ENCODE results near the gene OTUD7B. TPM values are rescaled to one million over a fixed set of nuclear protein-coding genes. Genes with fewer than 3 reads are reported as not detected.

Gene OTUD7B
- total and polyA plus RNA-seq, 2 donors (not counting 1 experiment from before 2014, with no cell fraction given) = 0.40 to 3.3 TPM

DNA sequence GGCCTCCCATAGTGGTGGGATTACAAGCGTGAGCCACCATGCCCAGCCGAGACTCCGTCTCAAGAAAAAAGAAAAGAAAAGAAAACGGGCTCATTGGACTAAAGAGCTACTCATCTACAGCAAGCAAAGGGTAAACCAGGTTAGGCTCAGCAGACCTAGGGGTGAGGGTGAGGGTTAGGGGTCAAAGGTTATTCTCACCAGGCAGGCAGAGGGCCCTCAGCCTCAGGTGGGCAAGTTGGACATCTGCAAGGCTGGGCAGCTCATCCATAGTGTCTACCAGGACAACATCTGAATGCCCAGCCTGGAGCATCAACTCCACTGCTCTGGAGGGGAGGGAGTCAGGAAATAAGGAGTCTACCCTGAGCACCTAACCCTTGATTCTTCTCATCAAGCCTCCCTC, 77.3 kb downstream of the OTUD7B start:
- no peak overlapping the region for H2AFZ ChIP-seq (ENCODE audit: insufficient read depth, low read depth, low read length, poor library complexity, severe bottlenecking)
- peaks cover 50% of the 10 kb centered on the region for H3K27me3 Mint-ChIP-seq
- H3K27ac ChIP-seq (ENCODE audit: low read length in 2 of 2) = no peak overlapping the region
- peaks cover 8% of the 10 kb centered on the region for H3K4me1 Mint-ChIP-seq
- no peak overlapping the region for H3K4me3 ChIP-seq (ENCODE audit: control extremely low read depth in 1 of 5, extremely low read depth in 1 of 5, insufficient read depth in 1 of 5, low read depth in 2 of 5, low read length in 4 of 5)
- H3K79me2 ChIP-seq (ENCODE audit: control insufficient read depth, insufficient read depth, low read length) = no peaks in the 10 kb centered on the region
- H4K20me1 ChIP-seq (ENCODE audit: control insufficient read depth, insufficient read depth, low read length, poor library complexity, severe bottlenecking) = no peaks in the 10 kb centered on the region
- H3K4me1 ChIP-seq (ENCODE audit: control insufficient read depth in 2 of 2, insufficient read depth in 2 of 2, low read length in 2 of 2) = peaks cover 6 to 7% of the 10 kb centered on the region in 2 donors
- POLR2A ChIA-PET = interaction anchor here (0.7 kb wide), 1 partner anchor 88 kb away, joined by 4 read pairs; no protein-coding TSS in a partner anchor
- TF ChIP-seq EZH2 (IDR thresholded peaks at IDR 0.05; ENCODE audit: borderline replicate concordance, insufficient read depth, low read depth, low read length, poor library complexity, severe bottlenecking) = no peak
- TF ChIP-seq, protein P1, sequence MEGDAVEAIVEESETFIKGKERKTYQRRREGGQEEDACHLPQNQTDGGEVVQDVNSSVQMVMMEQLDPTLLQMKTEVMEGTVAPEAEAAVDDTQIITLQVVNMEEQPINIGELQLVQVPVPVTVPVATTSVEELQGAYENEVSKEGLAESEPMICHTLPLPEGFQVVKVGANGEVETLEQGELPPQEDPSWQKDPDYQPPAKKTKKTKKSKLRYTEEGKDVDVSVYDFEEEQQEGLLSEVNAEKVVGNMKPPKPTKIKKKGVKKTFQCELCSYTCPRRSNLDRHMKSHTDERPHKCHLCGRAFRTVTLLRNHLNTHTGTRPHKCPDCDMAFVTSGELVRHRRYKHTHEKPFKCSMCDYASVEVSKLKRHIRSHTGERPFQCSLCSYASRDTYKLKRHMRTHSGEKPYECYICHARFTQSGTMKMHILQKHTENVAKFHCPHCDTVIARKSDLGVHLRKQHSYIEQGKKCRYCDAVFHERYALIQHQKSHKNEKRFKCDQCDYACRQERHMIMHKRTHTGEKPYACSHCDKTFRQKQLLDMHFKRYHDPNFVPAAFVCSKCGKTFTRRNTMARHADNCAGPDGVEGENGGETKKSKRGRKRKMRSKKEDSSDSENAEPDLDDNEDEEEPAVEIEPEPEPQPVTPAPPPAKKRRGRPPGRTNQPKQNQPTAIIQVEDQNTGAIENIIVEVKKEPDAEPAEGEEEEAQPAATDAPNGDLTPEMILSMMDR (IDR thresholded peaks at IDR 0.05) = no peak
- no peaks in the 10 kb centered on the region for H3K36me3 ChIP-seq (replicated peaks in 1 of 2; ENCODE audit: control extremely low read depth in 1 of 2, control insufficient read depth in 1 of 2, extremely low read depth in 1 of 2, insufficient read depth in 2 of 2, low read length in 1 of 2)
- 100% methylated on average over 3 of the region's 4 CpGs for WGBS (ENCODE audit: insufficient coverage)
- no peak overlapping the region for H3K9ac ChIP-seq (ENCODE audit: low read length)
- no peak overlapping the region for H3K27ac Mint-ChIP-seq
- H3K4me3 Mint-ChIP-seq = no peak overlapping the region
- H3K4me2 ChIP-seq (replicated peaks; ENCODE audit: low read depth, low read length, poor library complexity, severe bottlenecking) = no peak overlapping the region
- H3K9me3 Mint-ChIP-seq (ENCODE audit: insufficient read depth) = no peaks in the 10 kb centered on the region
- intact Hi-C loops (cut with micrococcal nuclease) = no loop called here
- H3K9me3 ChIP-seq (ENCODE audit: control extremely low read depth in 1 of 3, control insufficient read depth in 2 of 3, insufficient read depth in 1 of 3, low read length in 2 of 3) = no peaks in the 10 kb centered on the region
- H3K27me3 ChIP-seq (replicated peaks in 1 of 4; ENCODE audit: control extremely low read depth in 1 of 4, control insufficient read depth in 3 of 4, insufficient read depth in 4 of 4, low read length in 3 of 4) = peaks cover 0 to 23% (median 2%) of the 10 kb centered on the region in 4 experiments
- CTCF ChIA-PET = no interaction called here
- ATAC-seq (ENCODE audit: low read depth) = no peak
- DNase-seq = no peak

DNA sequence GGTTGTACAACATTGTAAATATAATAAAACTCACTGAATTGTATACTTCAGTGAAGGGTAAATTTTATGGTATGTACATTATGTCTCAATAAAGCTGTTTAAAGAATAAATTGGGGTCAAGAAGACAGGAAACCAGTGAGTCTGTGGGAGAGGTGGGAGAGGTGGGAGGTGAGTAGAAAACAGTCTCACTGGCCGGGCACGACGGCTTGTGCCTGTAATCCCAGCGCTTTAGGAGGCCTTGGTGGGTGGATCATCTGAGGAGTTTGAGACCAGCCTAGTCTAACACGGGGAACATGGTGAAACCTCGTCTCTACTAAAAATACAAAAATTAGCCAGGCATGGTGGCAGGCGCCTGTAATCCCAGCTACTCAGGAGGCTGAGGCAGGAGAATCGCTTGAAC, 78.1 kb downstream of the OTUD7B start:
- Histone ChIP-seq H3K27me3 (replicated peaks in 1 of 4; ENCODE audit: control extremely low read depth in 1 of 4, control insufficient read depth in 3 of 4, insufficient read depth in 4 of 4, low read length in 3 of 4) (peaks cover 0 to 23% (median 2%) of the 10 kb centered on the region in 4 experiments), H3K9ac (ENCODE audit: low read length) (no peak overlapping the region), H2AFZ (ENCODE audit: insufficient read depth, low read depth, low read length, poor library complexity, severe bottlenecking) (no peak overlapping the region), H3K36me3 (replicated peaks in 1 of 2; ENCODE audit: control extremely low read depth in 1 of 2, control insufficient read depth in 1 of 2, extremely low read depth in 1 of 2, insufficient read depth in 2 of 2, low read length in 1 of 2) (no peaks in the 10 kb centered on the region), H3K4me2 (replicated peaks; ENCODE audit: low read depth, low read length, poor library complexity, severe bottlenecking) (no peak overlapping the region), H4K20me1 (ENCODE audit: control insufficient read depth, insufficient read depth, low read length, poor library complexity, severe bottlenecking) (no peaks in the 10 kb centered on the region), H3K4me1 (ENCODE audit: control insufficient read depth in 2 of 2, insufficient read depth in 2 of 2, low read length in 2 of 2) (peaks cover 7 to 8% of the 10 kb centered on the region in 2 donors), H3K27ac (ENCODE audit: low read length in 2 of 2) (no peak overlapping the region), H3K4me3 (ENCODE audit: control extremely low read depth in 1 of 5, extremely low read depth in 1 of 5, insufficient read depth in 1 of 5, low read depth in 2 of 5, low read length in 4 of 5) (no peak overlapping the region), H3K79me2 (ENCODE audit: control insufficient read depth, insufficient read depth, low read length) (peaks cover 1% of the 10 kb centered on the region), H3K9me3 (ENCODE audit: control extremely low read depth in 1 of 3, control insufficient read depth in 2 of 3, insufficient read depth in 1 of 3, low read length in 2 of 3) (no peaks in the 10 kb centered on the region)
- POLR2A ChIA-PET = interaction anchor here (0.7 kb wide), 1 partner anchor 88 kb away, joined by 4 read pairs; no protein-coding TSS in a partner anchor
- Mint-ChIP-seq H3K4me3 (no peak overlapping the region), H3K9me3 (ENCODE audit: insufficient read depth) (no peaks in the 10 kb centered on the region), H3K27ac (no peak overlapping the region), H3K27me3 (peaks cover 50% of the 10 kb centered on the region), H3K4me1 (peaks cover 13% of the 10 kb centered on the region)
- DNase-seq (no peak), ATAC-seq (ENCODE audit: low read depth) (no peak)
- no peak for TF ChIP-seq EZH2 (IDR thresholded peaks at IDR 0.05; ENCODE audit: borderline replicate concordance, insufficient read depth, low read depth, low read length, poor library complexity, severe bottlenecking)
- TF ChIP-seq, protein P1 (IDR thresholded peaks at IDR 0.05) = no peak
- 97% methylated on average over 6 of the region's 8 CpGs for WGBS (ENCODE audit: insufficient coverage)
- CTCF ChIA-PET = no interaction called here
- intact Hi-C loops (cut with micrococcal nuclease) = no loop called here

Measured in B cell (primary cell).